Measurements from ENCODE around the gene SLC2A4RG.
"Not testable (repeated sequence)": the region's sequence is repeated elsewhere in the genome, so short reads cannot be mapped to it uniquely, and the experiment has no call there.

Gene SLC2A4RG

GRCh38 chr20:63709149-63709527 is 30.4 kb upstream of the SLC2A4RG start:
- Mint-ChIP-seq H3K36me3 (ENCODE audit: insufficient read depth) (peaks cover 60% of the 10 kb centered on the region), H3K9me3 (no peaks in the 10 kb centered on the region), H3K4me3 (peak overlapping the region; percentile 84), H3K27me3 (no peaks in the 10 kb centered on the region), H3K27ac (ENCODE audit: low read depth) (no peak overlapping the region), H3K4me1 (peaks cover 48% of the 10 kb centered on the region)
- DNase-seq (ENCODE audit: low spot score in 2 of 2) (no peak), ATAC-seq (replicated peaks; ENCODE audit: extremely low read depth, poor library complexity, severe bottlenecking) (no peak)

DNA sequence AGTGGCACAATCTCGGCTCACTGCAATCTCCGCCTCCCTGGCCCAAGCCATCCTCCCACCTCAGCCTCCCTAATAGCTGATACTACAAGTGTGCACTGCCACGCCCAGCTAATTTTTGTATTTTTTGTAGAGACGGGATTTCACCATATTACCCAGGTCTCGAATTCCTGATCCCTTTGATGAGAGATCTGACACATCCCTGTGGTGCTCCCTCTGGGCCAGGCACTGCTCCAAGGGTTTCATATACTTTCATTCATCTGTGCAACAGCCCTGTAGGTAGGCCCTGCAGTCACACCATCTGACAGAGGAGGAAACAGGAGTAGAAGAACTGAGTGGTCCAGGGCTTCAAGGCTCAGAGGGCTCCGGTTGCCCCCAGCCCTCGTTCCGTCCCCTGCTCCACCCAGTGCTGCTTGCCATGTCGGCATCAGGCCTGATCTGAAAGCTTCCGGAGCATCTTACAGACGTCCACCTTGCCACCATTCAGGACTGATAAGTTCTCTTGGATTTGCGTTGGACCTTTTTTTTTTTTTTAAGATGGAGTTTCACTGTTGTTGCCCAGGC is 28.4 kb upstream of the SLC2A4RG start:
- ATAC-seq (replicated peaks; ENCODE audit: extremely low read depth, poor library complexity, severe bottlenecking) (no peak), DNase-seq (ENCODE audit: low spot score in 2 of 2) (no peak)
- no peak overlapping the region for H3K27ac Mint-ChIP-seq (ENCODE audit: low read depth)
- H3K4me3 Mint-ChIP-seq = no peak overlapping the region
- no peaks in the 10 kb centered on the region for H3K27me3 Mint-ChIP-seq
- H3K36me3 Mint-ChIP-seq (ENCODE audit: insufficient read depth) = peaks cover 66% of the 10 kb centered on the region
- H3K4me1 Mint-ChIP-seq = peaks cover 48% of the 10 kb centered on the region
- no peaks in the 10 kb centered on the region for H3K9me3 Mint-ChIP-seq

DNA sequence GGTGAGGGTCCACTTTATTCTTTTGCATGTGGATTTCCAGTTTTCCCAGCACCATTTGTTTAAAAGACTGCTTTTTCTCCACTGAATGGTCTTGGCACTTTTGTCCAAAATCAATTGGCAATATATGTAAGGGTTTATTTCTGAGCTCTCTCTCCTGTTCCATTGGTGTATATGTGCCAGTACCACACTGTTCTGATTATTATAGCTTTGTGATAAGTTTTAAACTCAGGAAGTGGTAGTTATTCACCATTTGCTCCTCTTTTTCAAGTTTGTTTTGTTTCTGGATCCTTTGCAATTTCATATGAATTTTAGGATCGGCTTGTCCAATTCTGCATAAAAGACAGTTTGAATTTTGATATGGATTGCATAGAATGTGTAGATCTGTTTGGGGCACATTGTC is 27.4 kb upstream of the SLC2A4RG start:
- peaks cover 70% of the 10 kb centered on the region for H3K36me3 Mint-ChIP-seq (ENCODE audit: insufficient read depth)
- no peak for ATAC-seq (replicated peaks; ENCODE audit: extremely low read depth, poor library complexity, severe bottlenecking)

DNA sequence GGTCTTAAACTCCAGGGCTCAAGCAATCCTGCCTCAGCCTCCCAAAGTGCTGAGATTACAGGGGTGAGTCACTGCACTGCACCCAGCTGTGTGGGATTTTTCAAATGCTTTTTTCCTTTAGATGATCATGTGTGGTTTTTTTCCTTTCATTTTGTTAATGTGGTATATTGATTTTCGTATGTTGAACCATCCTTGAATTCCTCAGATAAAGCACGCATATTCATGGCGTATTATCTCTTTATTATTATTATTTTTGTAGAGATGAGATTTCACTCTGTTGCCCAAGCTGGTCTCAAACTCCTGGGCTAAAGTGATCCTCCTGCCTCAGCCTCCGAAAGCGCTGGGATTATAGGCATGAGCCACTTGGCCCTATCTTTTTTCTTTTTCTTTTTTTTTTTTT is 24.7 kb upstream of the SLC2A4RG start:
- Mint-ChIP-seq H3K36me3 (ENCODE audit: insufficient read depth) (peaks cover 79% of the 10 kb centered on the region), H3K4me1 (peaks cover 48% of the 10 kb centered on the region), H3K27me3 (no peaks in the 10 kb centered on the region), H3K4me3 (no peak overlapping the region), H3K9me3 (peaks cover 6% of the 10 kb centered on the region), H3K27ac (ENCODE audit: low read depth) (no peak overlapping the region)
- no peak for ATAC-seq (replicated peaks; ENCODE audit: extremely low read depth, poor library complexity, severe bottlenecking)
- DNase-seq (ENCODE audit: low spot score in 2 of 2) = no peak

More for the DNA sequence above, 27.4 kb upstream of the SLC2A4RG start:
- Mint-ChIP-seq H3K9me3 (no peaks in the 10 kb centered on the region), H3K4me3 (no peak overlapping the region), H3K27ac (ENCODE audit: low read depth) (peak overlapping the region; percentile 50), H3K4me1 (peaks cover 48% of the 10 kb centered on the region), H3K27me3 (no peaks in the 10 kb centered on the region)
- DNase-seq (ENCODE audit: low spot score in 2 of 2) = no peak

GRCh38 chr20:63718996-63719395 is 20.6 kb upstream of the SLC2A4RG start:
- no peak overlapping the region for H3K4me3 Mint-ChIP-seq
- ATAC-seq (replicated peaks; ENCODE audit: extremely low read depth, poor library complexity, severe bottlenecking) = no peak
- no peak for DNase-seq (ENCODE audit: low spot score in 2 of 2)

DNA sequence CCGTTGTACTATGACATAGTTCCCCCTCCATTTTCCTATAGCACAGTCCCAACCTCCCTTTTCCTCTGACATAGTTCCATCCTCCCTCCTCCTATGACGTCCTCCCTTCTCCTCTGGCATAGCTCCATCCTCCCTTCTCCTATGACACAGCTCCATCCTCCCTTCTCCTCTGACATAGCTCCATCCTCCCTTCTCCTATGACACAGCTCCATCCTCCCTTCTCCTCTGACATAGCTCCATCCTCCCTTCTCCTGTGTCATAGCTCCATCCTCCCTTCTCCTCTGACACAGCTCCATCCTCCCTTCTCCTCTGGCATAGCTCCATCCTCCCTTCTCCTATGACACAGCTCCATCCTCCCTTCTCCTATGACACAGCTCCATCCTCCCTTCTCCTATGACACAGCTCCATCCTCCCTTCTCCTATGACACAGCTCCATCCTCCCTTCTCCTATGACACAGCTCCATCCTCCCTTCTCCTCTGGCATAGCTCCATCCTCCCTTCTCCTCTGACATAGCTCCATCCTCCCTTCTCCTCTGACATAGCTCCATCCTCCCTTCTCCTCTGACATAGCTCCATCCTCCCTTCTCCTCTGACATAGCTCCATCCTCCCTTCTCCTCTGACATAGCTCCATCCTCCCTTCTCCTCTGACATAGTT is 16.5 kb upstream of the SLC2A4RG start:
- Mint-ChIP-seq H3K9me3 (peaks cover 11% of the 10 kb centered on the region), H3K4me1 (peaks cover 27% of the 10 kb centered on the region), H3K36me3 (ENCODE audit: insufficient read depth) (peaks cover 41% of the 10 kb centered on the region)
- H3K4me3 Mint-ChIP-seq; H3K27me3 Mint-ChIP-seq; H3K27ac Mint-ChIP-seq (ENCODE audit: low read depth); DNase-seq (ENCODE audit: low spot score in 2 of 2); ATAC-seq (replicated peaks; ENCODE audit: extremely low read depth, poor library complexity, severe bottlenecking): not testable (repeated sequence)

More at GRCh38 chr20:63718996-63719395, 20.6 kb upstream of the SLC2A4RG start:
- peaks cover 64% of the 10 kb centered on the region for H3K36me3 Mint-ChIP-seq (ENCODE audit: insufficient read depth)
- no peaks in the 10 kb centered on the region for H3K27me3 Mint-ChIP-seq
- peak overlapping the region; percentile 72 for H3K27ac Mint-ChIP-seq (ENCODE audit: low read depth)
- H3K4me1 Mint-ChIP-seq = peaks cover 42% of the 10 kb centered on the region
- peaks cover 6% of the 10 kb centered on the region for H3K9me3 Mint-ChIP-seq

DNA sequence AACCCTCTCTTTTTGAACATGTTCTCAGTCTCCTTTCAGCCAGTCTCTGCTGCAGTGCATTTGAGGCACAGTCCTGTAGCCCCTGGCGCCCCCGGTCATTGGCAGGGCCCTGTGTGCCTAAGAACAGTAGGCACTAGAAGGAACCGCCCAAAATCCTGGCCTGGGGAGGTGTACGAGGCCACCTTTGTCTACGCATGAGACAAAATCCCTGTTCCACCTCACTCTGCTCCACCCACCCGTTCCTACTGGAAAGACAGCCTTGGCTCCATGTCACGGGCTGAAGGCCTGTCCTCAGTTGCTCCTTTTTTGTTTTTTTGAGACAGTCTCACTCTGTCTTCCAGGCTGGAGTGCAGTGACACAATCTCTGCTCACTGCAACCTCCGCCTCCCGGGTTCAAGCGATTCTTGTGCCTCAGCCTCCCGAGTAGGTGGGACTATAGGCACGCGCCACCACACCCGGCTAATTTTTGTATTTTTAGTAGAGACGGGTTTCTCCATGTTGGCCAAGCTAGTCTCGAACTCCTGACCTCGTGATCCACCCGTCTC is 9.3 kb upstream of the SLC2A4RG start:
- peaks cover 27% of the 10 kb centered on the region for H3K36me3 Mint-ChIP-seq (ENCODE audit: insufficient read depth)
- peaks cover 26% of the 10 kb centered on the region for H3K4me1 Mint-ChIP-seq
- not testable (repeated sequence) for H3K27me3 Mint-ChIP-seq; H3K4me3 Mint-ChIP-seq; H3K27ac Mint-ChIP-seq (ENCODE audit: low read depth); DNase-seq (ENCODE audit: low spot score in 2 of 2); H3K9me3 Mint-ChIP-seq; ATAC-seq (replicated peaks; ENCODE audit: extremely low read depth, poor library complexity, severe bottlenecking)

DNA sequence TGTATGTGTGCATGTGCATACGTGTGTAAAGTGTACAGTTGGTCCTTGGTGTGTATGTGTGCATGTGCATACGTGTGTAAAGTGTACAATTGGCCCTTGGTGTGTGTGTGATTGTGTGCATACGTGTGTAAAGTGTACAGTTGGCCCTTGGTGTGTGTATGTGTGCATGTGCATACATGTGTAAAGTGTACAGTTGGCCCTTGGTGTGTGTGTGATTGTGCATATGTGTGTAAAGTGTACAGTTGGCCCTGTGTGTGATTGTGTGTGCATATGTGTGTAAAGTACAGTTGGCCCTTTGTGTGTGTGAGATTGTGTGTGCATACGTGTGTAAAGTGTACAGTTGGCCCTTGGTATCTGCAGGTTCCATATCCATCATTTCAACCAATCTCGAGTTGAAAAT is 8.2 kb upstream of the SLC2A4RG start:
- peaks cover 31% of the 10 kb centered on the region for H3K36me3 Mint-ChIP-seq (ENCODE audit: insufficient read depth)

GRCh38 chr20:63732118-63733095 is 7.2 kb upstream of the SLC2A4RG start:
- H3K9me3 Mint-ChIP-seq = no peaks in the 10 kb centered on the region
- H3K36me3 Mint-ChIP-seq (ENCODE audit: insufficient read depth) = peaks cover 38% of the 10 kb centered on the region
- peaks cover 31% of the 10 kb centered on the region for H3K4me1 Mint-ChIP-seq
- DNase-seq (ENCODE audit: low spot score in 2 of 2) (no peak), ATAC-seq (replicated peaks; ENCODE audit: extremely low read depth, poor library complexity, severe bottlenecking) (no peak)
- no peaks in the 10 kb centered on the region for H3K27me3 Mint-ChIP-seq
- H3K27ac Mint-ChIP-seq (ENCODE audit: low read depth) = no peak overlapping the region
- H3K4me3 Mint-ChIP-seq = no peak overlapping the region

More for the DNA sequence above, 8.2 kb upstream of the SLC2A4RG start:
- no peak for ATAC-seq (replicated peaks; ENCODE audit: extremely low read depth, poor library complexity, severe bottlenecking)
- DNase-seq (ENCODE audit: low spot score in 2 of 2) = no peak
- Mint-ChIP-seq H3K27me3 (no peaks in the 10 kb centered on the region), H3K4me1 (peaks cover 37% of the 10 kb centered on the region), H3K27ac (ENCODE audit: low read depth) (no peak overlapping the region), H3K4me3 (no peak overlapping the region), H3K9me3 (no peaks in the 10 kb centered on the region)

- Mint-ChIP-seq H3K4me3 (no peak overlapping the region), H3K27me3 (no peaks in the 10 kb centered on the region), H3K36me3 (ENCODE audit: insufficient read depth) (peaks cover 37% of the 10 kb centered on the region), H3K27ac (ENCODE audit: low read depth) (peak overlapping the region; percentile 61), H3K4me1 (peaks cover 31% of the 10 kb centered on the region), H3K9me3 (no peaks in the 10 kb centered on the region)
- ATAC-seq (replicated peaks; ENCODE audit: extremely low read depth, poor library complexity, severe bottlenecking) (no peak), DNase-seq (ENCODE audit: low spot score in 2 of 2) (no peak)
Measured at GRCh38 chr20:63733117-63733516, 6.5 kb upstream of the SLC2A4RG start.

- DNase-seq (ENCODE audit: low spot score in 2 of 2) (no peak), ATAC-seq (replicated peaks; ENCODE audit: extremely low read depth, poor library complexity, severe bottlenecking) (no peak)
- Mint-ChIP-seq H3K4me3 (peak overlapping the region; percentile 35), H3K36me3 (ENCODE audit: insufficient read depth) (peaks cover 36% of the 10 kb centered on the region), H3K27me3 (no peaks in the 10 kb centered on the region), H3K27ac (ENCODE audit: low read depth) (peak overlapping the region; percentile 61), H3K4me1 (peaks cover 26% of the 10 kb centered on the region), H3K9me3 (no peaks in the 10 kb centered on the region)
Measured at GRCh38 chr20:63733579-63734081, 5.9 kb upstream of the SLC2A4RG start.

All from central memory CD8-positive, alpha-beta T cell (primary cell).